Occipital lobe (tissue), 2 donors: ENCODE results near the gene MYH7B. TPM values are rescaled to one million over a fixed set of nuclear protein-coding genes. Genes with fewer than 3 reads are reported as not detected.

Experiments used
- DNase-seq: peaks from one replicate; lab custom pipeline; 2025; lab: John Stamatoyannopoulos, UW
- total RNA-seq: library from RNA; depleted of rRNA; stranded (reverse); fragments of >200 nt; gene quantifications from one replicate; pipeline ENCODE4 v1.2.3, GENCODE V29; 2014

The MYH7B gene
- total RNA-seq, 1 donor from 2014 or later = under 0.01 TPM

GRCh38 chr20:34990231-34990630, 34.6 kb downstream of the MYH7B start:
- no peak for DNase-seq

- DNase-seq = no peak
Observed at GRCh38 chr20:34990661-34991214, 35.1 kb downstream of the MYH7B start.

GRCh38 chr20:34992751-34993417, 37.2 kb downstream of the MYH7B start:
- no peak for DNase-seq

- DNase-seq = no peak
Observed at GRCh38 chr20:34993941-34994508, 38.4 kb downstream of the MYH7B start.

GRCh38 chr20:34994509-34995131, 39.0 kb downstream of the MYH7B start:
- DNase-seq = no peak

- no peak for DNase-seq
Observed at GRCh38 chr20:34995192-34995591, 39.5 kb downstream of the MYH7B start.

- DNase-seq = no peak
Observed at GRCh38 chr20:34995696-34996095, 40.0 kb downstream of the MYH7B start.

- no peak for DNase-seq
Observed at GRCh38 chr20:34996243-34997028, 40.8 kb downstream of the MYH7B start.

GRCh38 chr20:34997131-34997561, 41.5 kb downstream of the MYH7B start:
- DNase-seq = peak; percentile 72

- no peak for DNase-seq
Observed at GRCh38 chr20:34997774-34998173, 42.1 kb downstream of the MYH7B start.

GRCh38 chr20:34998331-34998950, 42.8 kb downstream of the MYH7B start:
- no peak for DNase-seq

GRCh38 chr20:34999021-34999451, 43.4 kb downstream of the MYH7B start:
- no peak for DNase-seq

- DNase-seq = no peak
Observed at GRCh38 chr20:34999782-35000181, 44.1 kb downstream of the MYH7B start.

GRCh38 chr20:35000311-35000921, 44.7 kb downstream of the MYH7B start:
- DNase-seq = no peak

- no peak for DNase-seq
Observed at GRCh38 chr20:35000922-35001595, 45.4 kb downstream of the MYH7B start.

GRCh38 chr20:35001596-35002362, 46.1 kb downstream of the MYH7B start:
- no peak for DNase-seq

GRCh38 chr20:35002426-35003210, 47.0 kb downstream of the MYH7B start:
- no peak for DNase-seq

- DNase-seq = no peak
Observed at GRCh38 chr20:35003211-35004031, 47.8 kb downstream of the MYH7B start.
